ENCODE results near the gene UBE4A.

GRCh38 chr11:118375978-118376377 is 16.6 kb downstream of the UBE4A start:
- TF ChIP-seq CTCF (IDR thresholded peaks at IDR 0.05) (no peak), POLR2A (IDR thresholded peaks at IDR 0.05) (no peak)

All from adrenal gland (tissue), 5 donors.